Psoas muscle (tissue), 8 donors: ENCODE measurements around the gene CAPN1. TPM values are rescaled to one million over a fixed set of nuclear protein-coding genes. Genes with fewer than 3 reads are reported as not detected.

Experiments used
- ATAC-seq, 4 donors: fragments of 200-7000 bp; cut with Tn5 transposase; one replicate each; pipeline ENCODE4 v1.9.1; 2020; ENCODE audit warnings: moderate library complexity in 3 of 4, mild to moderate bottlenecking in 2 of 4
- DNase-seq, 2 donors: peaks; one replicate each; pipeline ENCODE4 v3.0.0-alpha.2; 2020
- H3K27ac ChIP-seq: fragments of 200-600 bp; one replicate; pipeline ENCODE4 v1.8.0; 2022
- H3K27me3 ChIP-seq, 3 donors: fragments of 200-600 bp in 1 of 3; one replicate each; pipeline versions ENCODE4 v1.6.1 to v1.8.0; 2013 to 2022; ENCODE audit warnings: low read length in 2 of 3, mild to moderate bottlenecking in 2 of 3, moderate library complexity in 1 of 3; ENCODE audit not compliant: insufficient read depth in 3 of 3
- H3K36me3 ChIP-seq, 2 donors: fragments of 200-600 bp in 1 of 2; one replicate each; pipeline versions ENCODE4 v1.6.1 to v1.8.0; 2013 to 2022; ENCODE audit warnings: low read depth in 1 of 2, mild to moderate bottlenecking in 1 of 2, moderate library complexity in 1 of 2; ENCODE audit not compliant: insufficient read depth in 1 of 2
- H3K4me1 ChIP-seq: fragments of 200-600 bp; one replicate; pipeline ENCODE4 v1.8.0; 2022
- H3K4me3 ChIP-seq: fragments of 200-600 bp; one replicate; pipeline ENCODE4 v1.8.0; 2022; ENCODE audit warnings: mild to moderate bottlenecking
- H3K9me3 ChIP-seq: fragments of 200-600 bp; one replicate; pipeline ENCODE4 v1.8.0; 2022
- WGBS, 3 donors: extraction: QIAGEN DNeasy Blood & Tissue Kit; methylation state at CpG; one replicate each; pipeline versions ENCODE4 v1.1.6 to v1.1.7; 2013; 5-methylcytosine and 5-hydroxymethylcytosine counted together
- intact Hi-C, 2 donors: fragments of 100-400 bp; cut with DNase I; formaldehyde crosslinking; loops; one replicate each; pipeline versions ENCODE4 v1.11.0 to v1.14.2; 2022
- polyA plus RNA-seq, 3 donors: library from polyadenylated mRNA; stranded (reverse); fragments of 200-250 nt; gene quantifications; one replicate each; pipeline ENCODE4 v1.2.3, GENCODE V29; 2013
- total RNA-seq, 4 donors: library from RNA; stranded (reverse); fragmentation: NEBNext Ultra II Directional in 2 of 4; extraction: Animal tissue kit (Norgen Biotek cat#: 25700) in 2 of 4; gene quantifications; one replicate each; pipeline versions ENCODE4 v1.2.1 to v1.2.4, GENCODE V29; 2021 to 2023
- TF ChIP-seq, protein P1 (sequence below): fragments of 200-600 bp; IDR thresholded peaks from one replicate; pipeline ENCODE4 v1.8.0; 2022; ENCODE audit warnings: antibody characterized with exemption
- donor health status: healthy with polysubstance abuse.
- donor health status: DM: no; HTN: no; CAD: no; lungs with moderate emphysema.
- donor health status: Bipolar disorder and iron deficiency.
- donor health status: healthy.
- donor health status: DM: yes; HTN: yes; CAD: no.
- donor health status: DM: no; HTN: no; CAD: no.
- donor health status: DM: no; HTN: no; CAD: no.
- donor health status: DM: yes; HTN: yes; CAD: no.

CAPN1 gene
- total and polyA plus RNA-seq, 7 donors, result 65.7 to 105 (median 83.2) TPM

DNA sequence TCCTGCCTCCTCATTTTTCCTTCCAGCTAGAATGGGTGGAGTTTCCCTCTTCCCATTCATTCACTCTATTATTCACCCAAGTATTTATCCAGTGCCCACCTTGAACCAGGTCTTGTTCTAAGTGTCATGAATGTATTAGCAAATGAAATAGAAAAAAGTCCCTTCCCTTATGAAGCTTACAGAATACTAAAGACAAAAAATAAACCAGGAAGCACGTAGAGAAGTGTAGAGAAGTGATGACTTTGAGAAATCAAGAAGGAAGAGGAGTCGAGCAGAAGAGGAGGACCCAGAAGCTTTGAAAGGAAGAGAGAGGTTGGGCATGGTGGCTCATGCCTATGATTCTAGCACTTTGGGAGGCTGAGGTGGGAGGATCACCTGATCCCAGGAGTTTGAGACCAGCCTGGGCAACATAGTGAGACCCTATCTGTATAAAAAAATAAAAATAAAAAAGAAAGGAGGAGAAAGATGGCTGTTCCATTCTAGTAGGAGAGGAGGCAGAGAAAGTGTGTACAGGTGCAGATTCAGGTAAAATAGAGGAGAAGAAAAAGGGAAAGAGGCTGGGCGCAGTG lies 30.3 kb upstream of the CAPN1 start:
- ATAC-seq, result no peak

GRCh38 chr11:65152122-65152521 lies 29.6 kb upstream of the CAPN1 start:
- peaks cover 16% of the 10 kb centered on the region for H3K4me1 ChIP-seq
- intact Hi-C loops, result no loop called here
- WGBS, 3 donors, result 64 to 89% (median 83%) methylated on average over 2 of the region's 2 CpGs
- no peaks in the 10 kb centered on the region for H3K9me3 ChIP-seq
- TF ChIP-seq, protein P1, sequence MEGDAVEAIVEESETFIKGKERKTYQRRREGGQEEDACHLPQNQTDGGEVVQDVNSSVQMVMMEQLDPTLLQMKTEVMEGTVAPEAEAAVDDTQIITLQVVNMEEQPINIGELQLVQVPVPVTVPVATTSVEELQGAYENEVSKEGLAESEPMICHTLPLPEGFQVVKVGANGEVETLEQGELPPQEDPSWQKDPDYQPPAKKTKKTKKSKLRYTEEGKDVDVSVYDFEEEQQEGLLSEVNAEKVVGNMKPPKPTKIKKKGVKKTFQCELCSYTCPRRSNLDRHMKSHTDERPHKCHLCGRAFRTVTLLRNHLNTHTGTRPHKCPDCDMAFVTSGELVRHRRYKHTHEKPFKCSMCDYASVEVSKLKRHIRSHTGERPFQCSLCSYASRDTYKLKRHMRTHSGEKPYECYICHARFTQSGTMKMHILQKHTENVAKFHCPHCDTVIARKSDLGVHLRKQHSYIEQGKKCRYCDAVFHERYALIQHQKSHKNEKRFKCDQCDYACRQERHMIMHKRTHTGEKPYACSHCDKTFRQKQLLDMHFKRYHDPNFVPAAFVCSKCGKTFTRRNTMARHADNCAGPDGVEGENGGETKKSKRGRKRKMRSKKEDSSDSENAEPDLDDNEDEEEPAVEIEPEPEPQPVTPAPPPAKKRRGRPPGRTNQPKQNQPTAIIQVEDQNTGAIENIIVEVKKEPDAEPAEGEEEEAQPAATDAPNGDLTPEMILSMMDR, result no peak
- H3K27me3 ChIP-seq, result no peaks in the 10 kb centered on the region
- no peak overlapping the region for H3K4me3 ChIP-seq
- DNase-seq (no peak), ATAC-seq (no peak)
- H3K27ac ChIP-seq, result peak overlapping the region; percentile 89
- no peaks in the 10 kb centered on the region for H3K36me3 ChIP-seq

More for the DNA sequence above, 30.3 kb upstream of the CAPN1 start:
- WGBS, 3 donors, result 73 to 81% (median 78%) methylated on average over 3 of the region's 3 CpGs
- Histone ChIP-seq H3K9me3 (no peaks in the 10 kb centered on the region), H3K27me3 (no peaks in the 10 kb centered on the region), H3K36me3 (no peaks in the 10 kb centered on the region), H3K27ac (peak overlapping the region; percentile 89), H3K4me1 (peaks cover 16% of the 10 kb centered on the region), H3K4me3 (peak overlapping the region; percentile 38)
- DNase-seq, result no peak
- TF ChIP-seq, protein P1, result no peak
- intact Hi-C loops, result no loop called here

- TF ChIP-seq, protein P1, result no peak
- H3K4me3 ChIP-seq, result no peak overlapping the region
- H3K9me3 ChIP-seq, result no peaks in the 10 kb centered on the region
- intact Hi-C loops, result no loop called here
- ATAC-seq, result no peak
- peaks cover under 1% of the 10 kb centered on the region for H3K4me1 ChIP-seq
- no peak overlapping the region for H3K27ac ChIP-seq
- no peaks in the 10 kb centered on the region for H3K27me3 ChIP-seq
- no peak for DNase-seq
- no peaks in the 10 kb centered on the region for H3K36me3 ChIP-seq
- 92 to 96% (median 96%) methylated on average over 3 of the region's 3 CpGs for WGBS, 3 donors
These were observed 25.5 kb upstream of the CAPN1 start for GRCh38 chr11:65156256-65156655.

GRCh38 chr11:65156926-65157325 lies 24.8 kb upstream of the CAPN1 start:
- ATAC-seq (no peak), DNase-seq (no peak)
- Histone ChIP-seq H3K27ac (no peak overlapping the region), H3K4me3 (no peak overlapping the region), H3K4me1 (no peaks in the 10 kb centered on the region), H3K27me3 (no peaks in the 10 kb centered on the region), H3K9me3 (no peaks in the 10 kb centered on the region), H3K36me3 (no peaks in the 10 kb centered on the region)
- TF ChIP-seq, protein P1, result no peak
- intact Hi-C loops, result no loop called here
- 85 to 93% (median 91%) methylated on average over 3 of the region's 3 CpGs for WGBS, 3 donors

GRCh38 chr11:65157336-65157735 lies 24.4 kb upstream of the CAPN1 start:
- H3K27ac ChIP-seq, result no peak overlapping the region
- no peaks in the 10 kb centered on the region for H3K4me1 ChIP-seq
- no peaks in the 10 kb centered on the region for H3K27me3 ChIP-seq
- 73 to 76% (median 76%) methylated on average over 3 of the region's 3 CpGs for WGBS, 3 donors
- DNase-seq (no peak), ATAC-seq (no peak)
- no peaks in the 10 kb centered on the region for H3K9me3 ChIP-seq
- TF ChIP-seq, protein P1, result no peak
- intact Hi-C loops, result no loop called here
- no peak overlapping the region for H3K4me3 ChIP-seq
- H3K36me3 ChIP-seq, result no peaks in the 10 kb centered on the region
